C4-2B (cell line): ENCODE data around the gene TMUB1.

Source experiments
- CTCF ChIP-seq: fragments of 450-650 bp; conservative IDR thresholded peaks from 2 replicates; pipeline ENCODE4 v1.5.1; 2017; ENCODE audit warnings: mild to moderate bottlenecking
- ZFX ChIP-seq: fragments of 450-650 bp; IDR thresholded peaks from 2 replicates; pipeline ENCODE4 v1.6.1; 2017

GRCh38 chr7:151128144-151128543 is 44.9 kb upstream of the TMUB1 start:
- no peak for TF ChIP-seq CTCF
- TF ChIP-seq ZFX, result no peak
